K562 (cell line): Measurements from ENCODE around the gene CCDC17. TPM values are rescaled to one million over a fixed set of nuclear protein-coding genes. Genes with fewer than 3 reads are reported as not detected.

Source experiments
- EWSR1 ChIP-seq: fragments of 450-650 bp; IDR thresholded peaks from 2 replicates; pipeline ENCODE4 v1.6.1; 2018; ENCODE audit warnings: borderline replicate concordance, mild to moderate bottlenecking, low read depth, moderate library complexity; ENCODE audit not compliant: partially characterized antibody
- FOXA1 ChIP-seq: fragments of 450-650 bp; IDR thresholded peaks from 2 replicates; pipeline ENCODE4 v1.6.1; 2016; ENCODE audit warnings: mild to moderate bottlenecking, borderline replicate concordance
- HLTF ChIP-seq: fragments of 450-650 bp; IDR thresholded peaks from 2 replicates; pipeline ENCODE4 v1.6.1; 2016
- IFI16 ChIP-seq: fragments of 250-450 bp; sonication (Bioruptor Pico); IDR thresholded peaks from 2 replicates; pipeline ENCODE4 v2.1.2; 2022; ENCODE audit warnings: mild to moderate bottlenecking, inconsistent platforms
- MCM2 ChIP-seq: fragments of 450-650 bp; IDR thresholded peaks from 2 replicates; pipeline ENCODE4 v1.6.1; 2017; ENCODE audit warnings: low read depth, mild to moderate bottlenecking
- NFIC ChIP-seq: fragments of 450-650 bp; IDR thresholded peaks from 2 replicates; pipeline ENCODE4 v1.6.1; 2017; ENCODE audit warnings: mild to moderate bottlenecking, inconsistent platforms
- NONO ChIP-seq, 2 experiments: fragments of 200-400 bp in 1 of 2; fragments of 450-650 bp in 1 of 2; formaldehyde crosslinking in 1 of 2; IDR thresholded peaks; 2 replicates each; pipeline ENCODE4 v1.6.1; 2017; ENCODE audit warnings: low read depth in 2 of 2, mild to moderate bottlenecking in 2 of 2, moderate library complexity in 2 of 2, low read length in 1 of 2
- RHOXF2B ChIP-seq: fragments of 250-450 bp; sonication (Bioruptor Pico); conservative IDR thresholded peaks from 2 replicates; pipeline ENCODE4 v1.5.1; 2021
- XRCC3 ChIP-seq: fragments of 450-650 bp; IDR thresholded peaks from 2 replicates; pipeline ENCODE4 v1.6.1; 2017; ENCODE audit warnings: mild to moderate bottlenecking, moderate library complexity
- ZNF140 ChIP-seq: fragments of 250-450 bp; sonication (Bioruptor Pico); IDR thresholded peaks from 2 replicates; pipeline ENCODE4 v1.8.0; 2021; ENCODE audit warnings: moderate library complexity, mild to moderate bottlenecking, inconsistent platforms
- ZNF239 ChIP-seq: fragments of 250-450 bp; sonication (Bioruptor Pico); IDR thresholded peaks from 2 replicates; pipeline ENCODE4 v1.4.0; 2020; ENCODE audit warnings: mild to moderate bottlenecking
- polyA plus RNA-seq, 8 experiments: library from polyadenylated mRNA; depleted of rRNA in 4 of 8; stranded (reverse) in 5 of 8; unstranded in 3 of 8; fragments of >200 nt; fragmentation: Nextera tagmentation in 2 of 8; fragmentation: Illumina TruSeq in 1 of 8; extraction: Ambion mirVana in 2 of 8; extraction: Trizol in 1 of 8; gene quantifications; 2 replicates each; pipeline versions ENCODE4 v1.2.1 to v1.2.3, GENCODE V29; 2011 to 2014; ENCODE audit warnings: inconsistent platforms in 1 of 8, missing spikeins in 1 of 8
- total RNA-seq, 7 experiments: library from RNA; depleted of rRNA in 6 of 7; stranded (reverse); fragments of >200 nt in 6 of 7; fragmentation: Illumina TruSeq in 2 of 7; extraction: Trizol in 2 of 7; gene quantifications; 2 replicates each; pipeline versions ENCODE4 v1.2.1 to v1.2.3, GENCODE V29; 2011 to 2021; ENCODE audit warnings: low replicate concordance in 1 of 7
- TF ChIP-seq, protein P1 (sequence below): IDR thresholded peaks from 3 replicates; pipeline ENCODE4 v1.6.1; 2011; ENCODE audit warnings: borderline replicate concordance, mild to moderate bottlenecking; ENCODE audit not compliant: insufficient read length, insufficient read depth
- TF ChIP-seq, protein P2 (sequence below): IDR thresholded peaks from 2 replicates; pipeline ENCODE4 v1.6.1; 2014; ENCODE audit warnings: antibody characterized with exemption
- TF ChIP-seq, protein P3 (sequence below): fragments of 450-650 bp; IDR thresholded peaks from 2 replicates; pipeline ENCODE4 v1.6.1; 2014; ENCODE audit warnings: low read depth, mild to moderate bottlenecking, moderate library complexity, borderline replicate concordance
- TF ChIP-seq, protein P4 (sequence below): sonication (generic); formaldehyde crosslinking; IDR thresholded peaks from 2 replicates; pipeline ENCODE4 v1.8.1; 2022; ENCODE audit warnings: missing genetic modification reagents
- TF ChIP-seq, protein P5 (sequence below): fragments of 250-450 bp; sonication (Bioruptor Pico); IDR thresholded peaks from 2 replicates; pipeline ENCODE4 v1.4.0; 2020

CCDC17 gene
- total and polyA plus RNA-seq, 9 of the 15 experiments (the other 6 are each of a cell fraction or from before 2014, with no cell fraction given), result 0.20 to 2.4 (median 0.85) TPM

DNA sequence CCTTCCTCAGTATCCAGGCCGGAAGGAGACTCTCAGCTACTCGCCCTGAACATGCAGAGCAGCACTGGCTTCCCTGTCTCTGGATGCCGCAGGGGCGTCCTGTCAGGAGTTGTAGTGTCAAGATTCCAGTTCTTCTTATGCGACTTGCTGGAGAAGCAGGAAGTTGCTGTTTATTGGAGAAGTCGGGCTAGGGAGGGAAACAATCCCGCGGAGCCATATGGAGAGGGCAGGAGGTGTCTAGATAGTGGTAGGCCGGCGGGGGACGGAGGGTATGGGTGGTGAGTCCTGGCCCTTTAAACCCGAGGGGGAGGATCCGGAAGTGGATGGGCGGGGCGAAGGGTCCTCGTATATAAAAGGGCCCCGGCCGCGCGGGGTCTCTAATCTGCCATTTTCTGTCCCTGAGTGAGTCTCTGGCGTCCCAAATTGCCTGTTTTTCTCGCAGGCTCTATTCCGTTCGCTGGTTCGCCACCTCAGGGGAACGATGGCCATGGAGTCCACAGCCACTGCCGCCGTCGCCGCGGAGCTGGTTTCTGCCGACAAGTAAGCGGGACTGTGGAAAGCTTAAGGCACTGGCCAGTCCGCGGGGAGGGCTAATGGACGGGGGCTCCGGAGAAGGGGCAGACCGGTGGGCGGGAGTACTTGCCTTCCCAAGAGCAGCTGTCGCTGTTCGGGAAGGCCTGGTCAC, 40.0 kb downstream of the CCDC17 start, which contains the start of gene NASP (continued):
- no peak for TF ChIP-seq EWSR1
- no peak for TF ChIP-seq ZNF239
- TF ChIP-seq NFIC, result peak; percentile 77
- TF ChIP-seq XRCC3, result no peak
- TF ChIP-seq IFI16 (CRISPR knock-in tag), result no peak
- no peak for TF ChIP-seq ZNF140 (CRISPR knock-in tag)
- peak; percentile 35 for TF ChIP-seq HLTF
- TF ChIP-seq, protein P1, sequence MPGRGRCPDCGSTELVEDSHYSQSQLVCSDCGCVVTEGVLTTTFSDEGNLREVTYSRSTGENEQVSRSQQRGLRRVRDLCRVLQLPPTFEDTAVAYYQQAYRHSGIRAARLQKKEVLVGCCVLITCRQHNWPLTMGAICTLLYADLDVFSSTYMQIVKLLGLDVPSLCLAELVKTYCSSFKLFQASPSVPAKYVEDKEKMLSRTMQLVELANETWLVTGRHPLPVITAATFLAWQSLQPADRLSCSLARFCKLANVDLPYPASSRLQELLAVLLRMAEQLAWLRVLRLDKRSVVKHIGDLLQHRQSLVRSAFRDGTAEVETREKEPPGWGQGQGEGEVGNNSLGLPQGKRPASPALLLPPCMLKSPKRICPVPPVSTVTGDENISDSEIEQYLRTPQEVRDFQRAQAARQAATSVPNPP, result no peak
- no peak for TF ChIP-seq MCM2
- no peak for TF ChIP-seq RHOXF2B
- TF ChIP-seq, protein P2, sequence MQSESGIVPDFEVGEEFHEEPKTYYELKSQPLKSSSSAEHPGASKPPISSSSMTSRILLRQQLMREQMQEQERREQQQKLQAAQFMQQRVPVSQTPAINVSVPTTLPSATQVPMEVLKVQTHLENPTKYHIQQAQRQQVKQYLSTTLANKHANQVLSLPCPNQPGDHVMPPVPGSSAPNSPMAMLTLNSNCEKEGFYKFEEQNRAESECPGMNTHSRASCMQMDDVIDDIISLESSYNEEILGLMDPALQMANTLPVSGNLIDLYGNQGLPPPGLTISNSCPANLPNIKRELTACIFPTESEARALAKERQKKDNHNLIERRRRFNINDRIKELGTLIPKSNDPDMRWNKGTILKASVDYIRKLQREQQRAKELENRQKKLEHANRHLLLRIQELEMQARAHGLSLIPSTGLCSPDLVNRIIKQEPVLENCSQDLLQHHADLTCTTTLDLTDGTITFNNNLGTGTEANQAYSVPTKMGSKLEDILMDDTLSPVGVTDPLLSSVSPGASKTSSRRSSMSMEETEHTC, result no peak
- no peak; a peak in 1 of 4 replicates for TF ChIP-seq NONO (IDR thresholded peaks at IDR 0.05; ENCODE audit: low read depth in 2 of 2, low read length in 1 of 2)
- TF ChIP-seq, protein P3, sequence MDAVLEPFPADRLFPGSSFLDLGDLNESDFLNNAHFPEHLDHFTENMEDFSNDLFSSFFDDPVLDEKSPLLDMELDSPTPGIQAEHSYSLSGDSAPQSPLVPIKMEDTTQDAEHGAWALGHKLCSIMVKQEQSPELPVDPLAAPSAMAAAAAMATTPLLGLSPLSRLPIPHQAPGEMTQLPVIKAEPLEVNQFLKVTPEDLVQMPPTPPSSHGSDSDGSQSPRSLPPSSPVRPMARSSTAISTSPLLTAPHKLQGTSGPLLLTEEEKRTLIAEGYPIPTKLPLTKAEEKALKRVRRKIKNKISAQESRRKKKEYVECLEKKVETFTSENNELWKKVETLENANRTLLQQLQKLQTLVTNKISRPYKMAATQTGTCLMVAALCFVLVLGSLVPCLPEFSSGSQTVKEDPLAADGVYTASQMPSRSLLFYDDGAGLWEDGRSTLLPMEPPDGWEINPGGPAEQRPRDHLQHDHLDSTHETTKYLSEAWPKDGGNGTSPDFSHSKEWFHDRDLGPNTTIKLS, result no peak; the same call in 1 of the 2 replicates
- no peak for TF ChIP-seq FOXA1
- TF ChIP-seq, protein P4, sequence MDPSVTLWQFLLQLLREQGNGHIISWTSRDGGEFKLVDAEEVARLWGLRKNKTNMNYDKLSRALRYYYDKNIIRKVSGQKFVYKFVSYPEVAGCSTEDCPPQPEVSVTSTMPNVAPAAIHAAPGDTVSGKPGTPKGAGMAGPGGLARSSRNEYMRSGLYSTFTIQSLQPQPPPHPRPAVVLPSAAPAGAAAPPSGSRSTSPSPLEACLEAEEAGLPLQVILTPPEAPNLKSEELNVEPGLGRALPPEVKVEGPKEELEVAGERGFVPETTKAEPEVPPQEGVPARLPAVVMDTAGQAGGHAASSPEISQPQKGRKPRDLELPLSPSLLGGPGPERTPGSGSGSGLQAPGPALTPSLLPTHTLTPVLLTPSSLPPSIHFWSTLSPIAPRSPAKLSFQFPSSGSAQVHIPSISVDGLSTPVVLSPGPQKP (CRISPR knock-in tag), result no peak; the same call in 1 of the 2 replicates
- TF ChIP-seq, protein P5, sequence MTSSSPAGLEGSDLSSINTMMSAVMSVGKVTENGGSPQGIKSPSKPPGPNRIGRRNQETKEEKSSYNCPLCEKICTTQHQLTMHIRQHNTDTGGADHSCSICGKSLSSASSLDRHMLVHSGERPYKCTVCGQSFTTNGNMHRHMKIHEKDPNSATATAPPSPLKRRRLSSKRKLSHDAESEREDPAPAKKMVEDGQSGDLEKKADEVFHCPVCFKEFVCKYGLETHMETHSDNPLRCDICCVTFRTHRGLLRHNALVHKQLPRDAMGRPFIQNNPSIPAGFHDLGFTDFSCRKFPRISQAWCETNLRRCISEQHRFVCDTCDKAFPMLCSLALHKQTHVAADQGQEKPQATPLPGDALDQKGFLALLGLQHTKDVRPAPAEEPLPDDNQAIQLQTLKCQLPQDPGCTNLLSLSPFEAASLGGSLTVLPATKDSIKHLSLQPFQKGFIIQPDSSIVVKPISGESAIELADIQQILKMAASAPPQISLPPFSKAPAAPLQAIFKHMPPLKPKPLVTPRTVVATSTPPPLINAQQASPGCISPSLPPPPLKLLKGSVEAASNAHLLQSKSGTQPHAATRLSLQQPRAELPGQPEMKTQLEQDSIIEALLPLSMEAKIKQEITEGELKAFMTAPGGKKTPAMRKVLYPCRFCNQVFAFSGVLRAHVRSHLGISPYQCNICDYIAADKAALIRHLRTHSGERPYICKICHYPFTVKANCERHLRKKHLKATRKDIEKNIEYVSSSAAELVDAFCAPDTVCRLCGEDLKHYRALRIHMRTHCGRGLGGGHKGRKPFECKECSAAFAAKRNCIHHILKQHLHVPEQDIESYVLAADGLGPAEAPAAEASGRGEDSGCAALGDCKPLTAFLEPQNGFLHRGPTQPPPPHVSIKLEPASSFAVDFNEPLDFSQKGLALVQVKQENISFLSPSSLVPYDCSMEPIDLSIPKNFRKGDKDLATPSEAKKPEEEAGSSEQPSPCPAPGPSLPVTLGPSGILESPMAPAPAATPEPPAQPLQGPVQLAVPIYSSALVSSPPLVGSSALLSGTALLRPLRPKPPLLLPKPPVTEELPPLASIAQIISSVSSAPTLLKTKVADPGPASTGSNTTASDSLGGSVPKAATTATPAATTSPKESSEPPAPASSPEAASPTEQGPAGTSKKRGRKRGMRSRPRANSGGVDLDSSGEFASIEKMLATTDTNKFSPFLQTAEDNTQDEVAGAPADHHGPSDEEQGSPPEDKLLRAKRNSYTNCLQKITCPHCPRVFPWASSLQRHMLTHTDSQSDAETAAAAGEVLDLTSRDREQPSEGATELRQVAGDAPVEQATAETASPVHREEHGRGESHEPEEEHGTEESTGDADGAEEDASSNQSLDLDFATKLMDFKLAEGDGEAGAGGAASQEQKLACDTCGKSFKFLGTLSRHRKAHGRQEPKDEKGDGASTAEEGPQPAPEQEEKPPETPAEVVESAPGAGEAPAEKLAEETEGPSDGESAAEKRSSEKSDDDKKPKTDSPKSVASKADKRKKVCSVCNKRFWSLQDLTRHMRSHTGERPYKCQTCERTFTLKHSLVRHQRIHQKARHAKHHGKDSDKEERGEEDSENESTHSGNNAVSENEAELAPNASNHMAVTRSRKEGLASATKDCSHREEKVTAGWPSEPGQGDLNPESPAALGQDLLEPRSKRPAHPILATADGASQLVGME (CRISPR knock-in tag), result no peak
